Measurements from ENCODE around the gene TMIGD3.
A peak's percentile ranks its signal among the peaks of the same experiment; 100 is the strongest.

The TMIGD3 gene

DNA sequence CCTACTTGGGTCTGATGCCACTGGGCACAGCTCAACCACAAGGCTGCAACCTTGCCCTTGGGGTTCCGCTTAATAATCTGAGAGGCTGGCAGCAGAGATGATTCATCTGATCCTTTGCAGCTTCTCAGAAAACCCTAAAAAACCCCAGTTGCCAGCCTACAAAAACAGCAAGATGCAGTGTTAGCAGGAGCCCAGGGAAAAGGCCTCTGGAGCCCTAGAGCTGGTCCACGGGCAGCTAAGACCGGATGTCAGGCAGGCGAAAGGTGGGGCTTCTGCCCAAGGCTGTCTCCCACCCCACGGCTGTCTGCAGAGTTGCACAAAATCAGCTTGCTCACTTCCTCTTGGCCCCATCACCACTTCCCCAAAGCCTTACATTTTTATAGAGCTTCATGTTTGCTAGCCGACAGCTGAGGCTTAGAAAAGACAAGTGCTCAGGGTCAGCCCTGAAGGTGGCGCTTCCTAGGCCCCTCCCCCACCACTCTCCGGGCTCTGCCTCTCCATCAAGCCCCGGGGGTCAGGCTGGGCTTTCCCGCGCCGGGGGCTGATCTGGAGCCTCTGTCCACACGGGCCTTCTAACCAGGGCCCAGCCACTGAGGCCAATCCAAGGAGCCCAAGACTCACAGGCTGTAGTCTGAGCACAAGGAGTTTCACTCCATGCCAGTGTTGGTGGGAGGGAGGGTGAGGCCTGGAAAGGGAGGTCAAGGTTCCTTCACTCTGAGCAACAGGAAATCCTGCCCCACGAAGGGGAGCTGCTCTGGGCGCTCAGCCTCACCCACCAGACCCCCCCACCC lies 4.2 kb upstream of the TMIGD3 start:
- DNase-seq: no peak

DNA sequence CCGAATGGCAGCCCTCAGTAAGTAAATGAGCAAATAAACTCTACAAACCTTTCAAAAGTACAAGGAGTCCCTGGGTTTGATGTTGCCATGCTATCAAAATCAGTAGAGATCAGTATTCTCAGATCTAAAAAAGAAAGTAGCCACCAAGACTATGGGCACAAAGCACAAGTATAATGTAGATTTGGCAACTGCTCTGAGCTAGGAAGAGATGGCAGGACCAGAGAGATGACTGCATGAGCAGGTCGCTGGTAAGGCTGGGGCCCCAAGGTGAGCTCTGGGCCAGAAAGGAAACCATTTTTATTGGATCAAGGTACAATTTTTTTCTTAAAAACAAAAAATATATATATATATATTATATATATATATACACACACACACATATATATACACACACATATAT lies 3.1 kb upstream of the TMIGD3 start:
- no peak for DNase-seq

DNA sequence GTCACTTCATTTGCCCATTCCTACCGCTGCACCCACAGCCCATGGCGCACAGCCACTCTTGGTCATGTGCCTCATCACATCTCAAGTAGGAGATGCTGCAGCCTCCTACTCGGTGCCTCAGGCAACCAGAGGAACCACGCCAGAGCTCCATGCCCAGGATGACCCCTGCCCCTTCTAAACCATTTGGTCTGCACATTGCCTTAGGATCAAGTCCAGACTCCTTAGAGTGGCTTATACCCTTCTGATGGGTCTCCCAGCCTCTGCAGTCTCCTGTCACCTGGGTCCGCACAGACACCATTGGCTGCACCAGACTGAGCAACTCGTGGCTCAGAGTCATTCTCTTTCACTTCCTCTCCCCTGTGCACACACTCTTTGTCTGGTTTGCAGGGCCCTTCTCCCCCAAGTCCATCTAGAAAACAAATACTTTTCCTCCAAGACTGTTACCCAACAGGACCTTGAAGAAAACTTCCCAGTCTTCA lies 2.2 kb upstream of the TMIGD3 start:
- no peak for DNase-seq

DNA sequence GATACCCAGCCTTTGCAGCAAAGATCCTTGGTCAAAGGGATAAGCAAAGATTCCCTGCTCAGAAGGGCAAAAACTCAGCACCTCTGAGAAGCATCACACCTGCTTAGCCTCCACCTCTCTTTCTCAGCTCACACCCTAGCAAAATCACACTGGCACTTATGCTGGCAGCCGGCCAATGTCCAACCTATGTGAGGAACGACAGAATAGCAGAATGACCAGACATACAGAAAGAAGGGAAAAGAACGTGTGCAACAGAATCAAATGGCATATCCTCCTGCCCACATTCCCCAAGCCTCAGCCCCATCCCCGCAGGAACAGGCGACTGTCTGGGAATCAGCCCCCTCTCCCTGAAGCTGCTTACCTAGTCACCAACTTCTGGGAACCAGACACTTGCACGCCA lies 664 bp upstream of the TMIGD3 start:
- no peak for DNase-seq

DNA sequence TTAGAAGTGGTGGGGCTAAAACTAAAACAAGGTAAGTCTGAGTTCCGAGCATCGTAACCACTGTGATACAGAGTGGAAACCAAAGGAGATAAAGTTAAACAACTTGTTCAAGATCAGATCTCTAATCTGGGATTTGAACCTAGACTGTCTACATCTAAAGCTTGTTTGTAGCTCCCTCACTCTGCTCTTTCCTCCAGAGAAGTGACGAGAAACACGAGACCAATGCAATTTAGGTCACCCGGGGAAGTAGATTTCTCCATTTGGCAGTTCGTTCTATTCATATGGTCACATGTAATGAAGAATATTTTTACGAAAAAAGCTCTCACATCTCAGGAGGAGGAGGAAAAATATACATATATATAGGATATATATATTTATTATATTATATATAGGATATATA lies 1.8 kb downstream of the TMIGD3 start:
- DNase-seq: no peak

DNA sequence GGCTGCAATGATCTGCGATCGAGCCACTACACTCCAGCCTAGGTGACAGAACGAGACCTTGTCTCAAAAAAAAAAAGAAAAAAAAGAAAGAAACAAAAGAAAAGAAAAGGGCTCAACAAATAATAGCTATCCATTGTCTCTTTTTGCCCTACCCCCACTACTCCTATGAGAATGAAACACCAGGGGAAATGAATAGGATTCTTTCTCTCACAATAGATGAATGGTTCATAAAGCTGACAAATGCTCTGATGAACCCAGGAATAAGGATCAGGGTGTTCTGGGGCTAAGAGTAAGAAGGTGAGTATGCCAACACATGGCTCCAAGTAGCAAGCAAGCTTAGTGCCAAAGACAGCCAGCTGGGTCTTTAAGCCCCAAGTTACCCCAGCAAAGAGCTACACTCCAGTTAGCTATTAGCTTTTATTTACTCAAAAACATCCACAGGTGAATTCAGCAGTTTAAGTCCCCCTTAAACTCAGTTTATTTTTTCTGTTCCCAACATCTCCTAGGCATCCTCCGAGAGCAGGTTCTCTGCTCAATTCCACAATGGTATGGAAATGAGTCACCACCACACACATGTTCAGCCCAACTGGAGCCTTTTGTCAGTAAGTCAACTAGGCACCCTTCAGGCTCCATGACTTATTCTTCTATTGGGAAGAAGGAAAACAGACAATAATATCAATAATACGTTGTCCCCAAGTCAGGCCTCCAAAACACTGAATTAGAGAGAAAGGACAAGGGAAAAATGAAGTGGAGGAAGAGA lies 4.2 kb downstream of the TMIGD3 start:
- no peak for DNase-seq

DNA sequence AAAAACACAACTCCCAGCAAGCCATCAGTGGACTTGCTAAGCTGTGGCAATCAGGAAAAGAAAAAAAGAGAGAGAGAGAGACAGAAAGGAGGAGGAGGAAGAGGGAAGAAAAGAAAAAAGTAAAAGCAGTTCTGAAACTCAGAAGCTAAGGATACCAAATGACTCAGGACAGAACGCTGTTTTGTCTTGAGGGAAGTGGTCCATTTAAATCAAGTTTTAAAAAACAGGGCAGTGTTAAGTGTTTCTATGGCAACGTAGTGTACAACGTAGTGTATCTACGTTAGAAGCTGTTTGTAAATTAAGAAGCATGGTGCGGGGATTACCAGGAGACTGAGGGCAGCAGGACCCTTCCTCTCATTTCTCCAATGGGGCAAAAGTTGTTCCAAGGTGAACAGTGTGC lies 5.8 kb downstream of the TMIGD3 start:
- DNase-seq: no peak

DNA sequence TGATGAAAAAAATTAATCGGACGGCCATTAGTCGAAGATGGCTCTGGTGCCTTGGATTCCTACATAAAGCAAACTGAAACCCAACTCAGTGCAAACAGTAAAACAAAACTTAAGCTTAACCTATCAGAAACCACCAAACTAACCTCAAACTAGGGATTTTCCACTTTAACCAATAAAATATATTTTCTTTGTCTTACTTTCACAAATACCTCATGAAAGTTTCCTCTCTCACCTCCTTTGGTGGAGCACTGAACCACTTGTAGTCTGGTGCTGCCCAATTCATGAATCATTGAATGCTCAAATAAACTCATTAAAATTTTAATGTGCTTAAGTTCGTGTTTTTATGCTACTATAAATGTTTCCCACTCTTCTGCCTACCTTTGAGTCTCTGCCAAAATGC lies 7.0 kb downstream of the TMIGD3 start:
- no peak for DNase-seq

DNA sequence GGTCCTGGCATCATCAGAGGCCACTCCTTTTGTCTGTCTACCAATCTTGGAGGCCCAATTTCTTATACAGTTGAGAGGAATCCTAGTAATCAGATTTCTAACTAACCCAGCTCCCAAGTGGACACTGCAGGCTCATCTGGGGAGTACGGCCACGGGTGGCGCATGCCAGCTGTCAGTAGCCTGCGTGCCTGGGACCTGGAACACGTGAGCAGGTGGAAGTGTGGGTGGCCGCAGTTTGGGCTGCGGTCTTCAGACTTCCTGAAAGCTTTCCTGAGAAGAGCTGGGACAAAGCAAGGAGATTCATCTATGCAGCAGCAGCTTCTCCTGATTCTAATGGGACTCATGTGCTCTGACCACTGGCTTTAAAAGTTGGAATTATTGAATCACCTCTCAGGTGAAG lies 12.4 kb downstream of the TMIGD3 start:
- no peak for DNase-seq

DNA sequence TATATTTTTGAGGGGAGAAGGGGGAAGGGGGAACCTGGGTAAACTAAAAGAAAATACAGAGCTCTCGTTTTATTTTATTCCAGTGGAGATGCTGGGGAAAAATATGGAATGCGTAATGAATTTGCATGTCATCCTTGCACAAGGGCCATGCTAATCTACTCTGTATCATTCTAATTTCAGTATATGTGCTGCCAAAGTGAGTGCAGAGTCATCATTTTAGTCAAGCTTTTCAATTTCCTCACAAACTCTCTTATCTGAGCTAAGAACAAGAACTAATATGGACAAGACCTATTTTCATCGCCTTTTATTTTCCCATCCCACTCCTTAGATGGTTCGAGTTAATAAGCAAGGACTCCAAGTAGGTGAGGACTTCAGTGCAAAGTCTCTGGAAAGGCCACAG lies 13.2 kb downstream of the TMIGD3 start:
- no peak for DNase-seq

DNA sequence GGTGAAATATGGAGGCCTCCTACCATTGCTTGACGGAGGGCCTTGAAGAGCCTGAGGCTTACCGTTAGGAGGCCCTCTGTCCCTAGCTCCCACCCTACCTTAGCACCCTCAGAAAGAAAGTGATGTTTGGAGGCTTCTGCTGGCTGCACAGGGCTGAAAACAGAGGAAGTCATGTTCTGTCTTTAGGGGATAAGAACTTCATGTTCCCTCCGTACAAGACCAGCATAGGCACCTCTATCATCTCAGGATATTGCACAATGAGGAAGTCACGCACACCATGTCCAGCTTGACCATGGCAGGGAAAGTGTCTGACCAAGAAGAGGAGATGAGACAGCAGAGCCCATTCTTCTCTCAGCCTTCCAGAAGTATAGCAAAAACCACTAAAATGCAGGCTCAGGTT lies 13.8 kb downstream of the TMIGD3 start:
- no peak for DNase-seq

DNA sequence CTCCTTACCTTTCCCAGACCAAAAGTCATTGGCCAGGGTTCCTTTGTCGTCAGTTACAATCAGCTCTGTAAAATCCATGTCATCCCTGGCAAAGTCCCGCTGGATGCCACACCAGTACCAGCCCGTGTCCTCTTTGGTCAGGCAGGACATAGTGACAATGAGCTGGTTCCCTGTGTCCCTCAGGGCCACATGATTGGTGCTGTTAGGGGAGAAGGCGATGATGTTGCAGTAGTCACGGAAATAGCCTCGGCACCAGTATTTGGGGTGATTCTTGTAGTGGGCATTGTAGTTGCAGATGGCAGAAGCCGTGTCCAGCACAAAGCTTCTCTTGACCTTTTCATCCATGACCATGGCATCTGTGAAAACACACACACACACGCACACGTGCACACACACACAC lies 14.8 kb downstream of the TMIGD3 start:
- DNase-seq: no peak

DNA sequence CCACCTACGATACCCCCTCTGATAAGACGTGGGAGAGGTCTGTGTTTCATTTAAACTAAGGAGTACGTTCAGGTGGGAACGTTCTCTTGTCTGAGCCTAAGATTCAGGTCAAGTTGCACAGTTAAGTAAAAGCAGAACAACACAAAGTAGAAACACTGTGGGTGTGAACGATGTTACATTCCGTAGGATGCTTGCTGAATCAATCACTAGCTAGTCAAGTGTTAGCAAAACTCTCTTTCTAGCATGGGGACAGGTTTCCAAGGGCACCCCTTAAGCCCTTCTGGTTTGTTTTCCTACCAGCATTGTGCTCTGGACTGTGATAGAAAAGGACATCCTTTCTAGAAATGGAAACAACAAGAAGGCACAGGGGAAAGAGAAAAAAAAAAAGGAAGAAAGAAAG lies 16.3 kb downstream of the TMIGD3 start:
- DNase-seq: no peak

DNA sequence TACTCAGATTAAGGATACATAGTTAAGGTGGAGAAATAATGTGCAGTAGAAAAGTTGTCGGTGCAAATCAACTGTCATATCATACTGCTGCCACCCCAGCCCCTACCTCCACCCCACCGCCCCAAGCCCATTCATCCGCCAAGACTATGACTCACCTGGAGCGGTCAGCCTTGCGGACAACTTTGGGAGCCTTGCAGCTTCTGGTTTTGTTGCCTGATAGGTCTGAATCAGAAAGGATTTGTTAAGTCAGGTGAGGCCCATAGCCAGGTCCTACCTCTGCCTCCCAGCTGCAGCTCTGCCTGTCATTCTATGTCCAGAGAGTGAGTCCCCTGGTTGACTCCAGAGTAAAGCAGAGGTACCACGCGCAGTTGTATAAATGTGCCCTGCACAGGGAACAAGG lies 17.0 kb downstream of the TMIGD3 start:
- DNase-seq: no peak

DNA sequence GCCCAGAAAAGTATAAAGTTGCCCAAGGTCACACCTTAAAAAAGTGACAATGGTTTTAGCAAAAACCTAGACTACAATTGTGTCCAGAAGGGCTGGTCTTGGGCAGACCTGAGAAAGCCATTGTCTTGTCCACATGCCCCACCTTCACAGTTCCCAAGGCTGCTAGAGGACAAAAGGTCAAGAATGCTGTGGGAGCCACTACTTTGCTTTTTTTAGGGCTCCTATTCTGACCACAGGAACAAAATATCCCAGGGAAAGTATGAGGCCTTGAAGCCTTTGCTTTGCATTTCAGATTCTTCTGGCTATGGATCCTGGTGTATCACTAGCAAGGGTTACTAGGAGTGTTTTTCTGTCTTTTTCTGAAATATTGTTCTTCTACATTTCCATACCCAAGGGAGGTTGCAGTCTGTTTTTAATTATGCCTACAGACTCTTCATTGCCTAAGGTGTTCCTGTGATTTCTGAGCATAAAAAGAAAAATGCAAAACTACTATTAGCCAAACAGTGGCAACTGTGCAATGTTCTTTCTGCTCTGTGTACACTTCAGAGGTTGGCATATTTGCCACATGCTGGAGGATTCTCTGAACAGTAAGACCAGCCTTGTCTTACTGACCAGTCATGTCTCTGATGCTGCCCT lies 18.9 kb downstream of the TMIGD3 start:
- no peak for DNase-seq

DNA sequence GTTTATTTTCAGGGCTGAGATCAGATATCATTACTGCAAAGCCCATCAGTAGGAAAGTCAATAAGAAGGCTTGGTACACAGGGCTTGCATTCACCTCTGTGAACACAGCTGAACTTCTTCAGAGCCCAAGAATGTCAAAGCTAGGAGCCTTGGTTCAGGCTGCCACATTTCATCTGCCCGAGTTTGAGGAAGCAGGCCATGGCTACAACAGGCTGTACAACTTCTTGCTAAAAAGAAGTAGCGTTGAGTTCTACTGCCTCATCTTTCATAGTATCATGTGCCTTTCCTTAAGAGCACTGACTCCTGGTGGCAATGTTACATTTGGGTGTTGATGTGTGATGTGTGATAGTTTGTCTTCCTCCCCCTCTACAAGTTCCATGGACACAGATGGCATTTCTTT lies 19.6 kb downstream of the TMIGD3 start:
- DNase-seq: no peak

DNA sequence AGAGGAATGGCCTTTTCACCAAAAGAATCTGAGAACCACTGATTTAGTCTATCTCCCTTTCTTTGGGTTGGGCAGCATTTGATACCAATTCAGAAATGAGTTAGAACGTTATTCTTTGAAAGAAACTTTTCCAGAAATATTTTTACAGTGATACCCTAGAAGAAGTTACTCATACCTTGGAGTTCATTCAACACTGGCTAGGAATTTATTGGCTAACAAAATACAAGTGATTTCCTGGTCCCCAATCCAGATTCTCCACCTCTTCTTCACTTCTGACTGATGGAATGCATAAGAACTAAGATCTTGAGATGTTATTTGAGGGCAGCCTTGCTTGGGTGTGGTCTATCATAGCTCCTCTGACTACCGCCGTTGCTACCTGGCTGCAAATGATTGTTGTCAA lies 20.3 kb downstream of the TMIGD3 start:
- DNase-seq: no peak

DNA sequence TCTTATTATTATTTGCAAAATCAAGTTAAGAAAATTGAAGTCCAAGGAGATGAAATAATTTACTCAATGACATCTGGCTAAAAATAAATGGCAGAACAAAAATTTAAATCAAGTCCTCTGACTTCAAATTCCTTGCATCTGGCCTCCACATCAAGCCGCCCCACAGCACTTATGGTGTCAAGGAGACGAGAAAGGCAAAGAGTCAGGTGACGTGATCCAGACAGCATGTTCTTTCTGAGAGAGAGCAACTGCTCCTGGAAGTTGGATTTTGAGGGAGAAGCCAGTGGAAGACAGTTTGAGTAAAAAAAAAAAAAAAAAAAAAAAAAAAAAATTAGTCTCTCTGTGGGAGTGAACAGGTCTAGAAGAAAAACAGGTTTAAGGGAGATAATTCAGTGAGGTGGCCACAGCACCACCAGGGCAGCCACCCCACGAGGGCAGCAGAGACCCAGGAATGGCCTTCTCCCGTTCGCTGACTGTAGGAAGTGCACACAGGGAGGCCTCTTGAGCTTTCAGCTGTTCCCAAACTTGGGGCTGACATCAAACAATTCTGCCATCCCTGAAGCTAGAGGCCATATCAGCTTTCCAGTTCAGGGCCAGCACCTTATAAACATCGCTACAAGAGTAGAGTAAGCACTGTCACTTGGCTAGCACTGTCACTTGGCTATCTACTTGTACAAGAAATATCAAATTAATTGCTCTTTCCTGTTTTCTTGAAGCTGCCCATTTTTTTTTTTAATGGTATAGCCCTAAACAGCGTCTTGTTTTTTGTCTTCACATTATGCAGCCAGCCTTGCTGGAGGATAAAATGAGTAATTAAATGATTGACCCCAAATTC lies 21.8 kb downstream of the TMIGD3 start:
- peak; percentile 12 for DNase-seq

DNA sequence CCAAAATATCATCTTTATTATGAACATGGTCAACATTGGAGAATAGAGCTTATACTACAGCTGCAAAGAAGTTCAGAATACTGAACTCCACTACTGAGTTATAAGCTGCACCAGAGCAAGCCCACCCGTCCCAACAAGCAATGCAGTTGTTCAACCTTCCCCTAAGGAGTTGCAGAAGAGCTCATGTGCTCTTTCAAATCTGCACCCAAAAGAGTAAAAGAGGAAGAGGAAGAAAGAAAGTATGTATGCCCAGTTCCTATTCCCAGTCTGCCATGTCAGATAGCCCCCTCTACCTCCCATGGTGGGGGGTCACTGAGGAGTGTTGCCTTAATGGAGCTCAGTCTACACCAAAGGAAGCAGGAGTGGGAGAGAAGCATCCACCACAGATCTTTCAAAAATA lies 22.8 kb downstream of the TMIGD3 start:
- DNase-seq: no peak

DNA sequence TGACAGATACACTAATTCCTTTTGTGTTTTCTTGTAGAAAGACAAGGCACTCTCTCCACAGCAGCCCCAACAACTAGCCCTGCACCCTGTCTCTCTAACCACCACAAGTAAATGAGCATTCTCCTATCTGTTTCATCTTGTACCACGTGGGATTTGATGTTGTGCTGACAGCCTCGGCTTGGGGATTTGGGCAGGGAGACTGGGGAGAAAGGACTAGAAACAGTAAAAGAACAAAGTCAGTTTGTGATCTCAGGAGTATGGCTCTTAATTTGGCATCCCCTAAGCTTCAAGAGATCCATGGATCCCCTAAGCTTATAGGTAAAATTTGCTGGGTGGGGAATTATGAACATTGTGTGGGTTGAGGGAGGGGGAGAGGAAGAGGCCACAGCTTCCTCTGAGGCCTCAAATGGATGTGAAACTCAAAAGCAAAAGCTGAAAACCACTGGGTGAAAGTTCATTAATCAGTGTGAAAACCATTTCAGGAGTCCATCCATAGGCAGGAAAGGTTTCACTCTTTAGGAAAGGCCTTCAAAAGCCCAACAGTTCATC lies 26.6 kb downstream of the TMIGD3 start:
- no peak for DNase-seq

DNA sequence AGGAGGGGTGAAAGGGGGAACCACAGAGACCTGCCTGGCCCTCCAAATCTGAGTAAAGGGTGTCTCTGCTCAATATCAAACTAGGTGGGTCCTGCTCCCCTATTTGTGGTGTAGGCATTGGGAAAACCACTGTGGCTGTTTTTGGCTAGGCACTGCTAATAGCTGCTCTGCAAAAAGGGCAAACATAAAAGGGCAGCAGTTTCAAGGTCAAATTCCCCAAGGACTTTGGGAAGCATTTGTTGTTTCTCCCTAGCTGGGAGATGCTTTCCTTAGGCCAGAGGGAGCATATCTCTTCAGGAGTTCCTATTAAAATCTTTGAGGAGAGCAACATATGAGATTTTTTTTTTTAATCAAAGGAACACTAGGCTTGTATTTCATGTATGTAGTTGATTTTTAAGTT lies 27.2 kb downstream of the TMIGD3 start:
- no peak for DNase-seq

DNA sequence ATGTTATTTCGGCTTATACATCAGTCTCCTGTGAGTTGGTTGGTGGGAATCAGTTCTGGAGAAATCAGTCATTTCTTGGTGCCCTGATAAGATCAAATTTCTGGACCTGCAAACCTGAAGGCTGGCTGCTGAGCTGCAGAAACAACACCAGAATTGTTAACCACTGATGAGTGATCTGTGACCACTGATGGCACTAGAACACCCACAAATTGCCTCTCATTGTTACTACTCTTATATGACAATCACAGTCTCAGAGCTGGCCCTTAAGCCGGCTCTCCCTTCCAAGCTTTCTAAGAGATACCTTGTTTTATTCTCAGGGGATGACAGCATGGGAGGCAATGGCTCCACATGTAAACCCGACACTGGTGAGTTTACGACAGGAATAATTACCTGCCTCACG lies 27.7 kb downstream of the TMIGD3 start:
- DNase-seq: no peak

DNA sequence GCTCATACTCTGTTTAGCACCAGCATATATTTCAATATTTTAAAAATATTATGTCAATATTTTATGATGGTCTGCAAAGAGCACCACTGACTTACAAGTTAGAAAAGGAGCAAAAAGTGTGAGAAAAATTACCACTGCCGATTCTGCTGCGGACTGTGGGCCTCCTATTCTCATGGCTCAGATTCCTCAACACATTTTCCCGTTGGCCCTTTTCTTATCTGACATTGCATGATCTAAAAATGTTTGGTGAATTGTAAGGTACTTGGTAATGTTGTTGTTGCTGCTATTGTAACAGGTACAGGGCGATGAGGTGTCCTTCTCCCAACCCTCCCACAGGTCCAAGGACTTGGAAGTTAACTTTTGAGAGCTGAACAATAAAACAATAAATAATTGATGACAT lies 28.9 kb downstream of the TMIGD3 start:
- no peak for DNase-seq
